Activated CD4-positive, alpha-beta memory T cell treated with anti-CD3 and anti-CD28 coated beads, Interleukin-2, amount 10 ng/mL, durations not matched to agents 7 days and 5 days (primary cell): ENCODE measurements around the gene TGFA. TPM values are rescaled to one million over a fixed set of nuclear protein-coding genes. Genes with fewer than 3 reads are reported as not detected.

Source experiments
- CTCF ChIA-PET: fragments of 350-600 bp; sonication (Branson Sonifier 250); formaldehyde crosslinking; loops from one replicate; lab custom pipeline; 2021; ENCODE audit warnings: antibody characterized with exemption, inconsistent platforms; lab: Charles Lee
- POLR2A ChIA-PET: fragments of 350-600 bp; sonication (Branson Sonifier 250); formaldehyde crosslinking; loops from one replicate; lab custom pipeline; 2021; ENCODE audit warnings: antibody characterized with exemption; lab: Charles Lee
- DNase-seq: peaks from one replicate; pipeline ENCODE4 v3.0.0-alpha.2; 2020
- H3K27ac Mint-ChIP-seq: one replicate; pipeline ENCODE4 v1.8.0; 2021; ENCODE audit warnings: mild to moderate bottlenecking, mixed read lengths
- H3K27me3 Mint-ChIP-seq: one replicate; pipeline ENCODE4 v1.8.0; 2021; ENCODE audit warnings: mixed read lengths
- H3K36me3 Mint-ChIP-seq: one replicate; pipeline ENCODE4 v1.8.0; 2021; ENCODE audit warnings: low read depth, mixed read lengths
- H3K4me1 Mint-ChIP-seq: one replicate; pipeline ENCODE4 v1.8.0; 2021; ENCODE audit warnings: mixed read lengths
- H3K4me3 Mint-ChIP-seq: one replicate; pipeline ENCODE4 v1.8.0; 2021; ENCODE audit warnings: mild to moderate bottlenecking, mixed read lengths
- H3K9me3 Mint-ChIP-seq: one replicate; pipeline ENCODE4 v1.8.0; 2021; ENCODE audit warnings: mixed read lengths
- total RNA-seq, 2 experiments: library from RNA; stranded (reverse); gene quantifications; one replicate each; pipeline ENCODE4 v1.2.3, GENCODE V29; 2021

TGFA gene
- total RNA-seq, 2 experiments from 2014 or later = not detected

- Mint-ChIP-seq H3K27me3 (no peaks in the 10 kb centered on the region), H3K36me3 (no peaks in the 10 kb centered on the region), H3K4me3 (no peak overlapping the region), H3K27ac (no peak overlapping the region), H3K9me3 (no peaks in the 10 kb centered on the region), H3K4me1 (peaks cover 8% of the 10 kb centered on the region)
- DNase-seq = no peak
- ChIA-PET CTCF (no interaction called here), POLR2A (no interaction called here)
Measured at GRCh38 chr2:70528929-70529328, 24.7 kb downstream of the TGFA start.

GRCh38 chr2:70528276-70528675, 25.4 kb downstream of the TGFA start:
- Mint-ChIP-seq H3K36me3 (no peaks in the 10 kb centered on the region), H3K9me3 (no peaks in the 10 kb centered on the region), H3K4me1 (peaks cover 15% of the 10 kb centered on the region), H3K27ac (no peak overlapping the region), H3K4me3 (no peak overlapping the region), H3K27me3 (no peaks in the 10 kb centered on the region)
- ChIA-PET POLR2A (no interaction called here), CTCF (interaction anchor here (0.7 kb wide), 1 partner anchor 186 kb away, joined by 3 read pairs; no protein-coding TSS in a partner anchor)
- DNase-seq = no peak

- H3K4me1 Mint-ChIP-seq = peaks cover 18% of the 10 kb centered on the region
- ChIA-PET CTCF (interaction anchor here (0.7 kb wide), 1 partner anchor 185 kb away, joined by 3 read pairs; no protein-coding TSS in a partner anchor), POLR2A (interaction anchor here (0.9 kb wide), 1 partner anchor 10 kb away, joined by 3 read pairs; no protein-coding TSS in a partner anchor)
- H3K4me3 Mint-ChIP-seq = no peak overlapping the region
- H3K9me3 Mint-ChIP-seq = no peaks in the 10 kb centered on the region
- H3K27ac Mint-ChIP-seq = no peak overlapping the region
- no peaks in the 10 kb centered on the region for H3K36me3 Mint-ChIP-seq
- no peak for DNase-seq
- no peaks in the 10 kb centered on the region for H3K27me3 Mint-ChIP-seq
Measured at GRCh38 chr2:70527447-70528080, 26.1 kb downstream of the TGFA start.

GRCh38 chr2:70526126-70526525, 27.5 kb downstream of the TGFA start:
- peaks cover 18% of the 10 kb centered on the region for H3K4me1 Mint-ChIP-seq
- no peaks in the 10 kb centered on the region for H3K9me3 Mint-ChIP-seq
- H3K36me3 Mint-ChIP-seq = no peaks in the 10 kb centered on the region
- H3K27ac Mint-ChIP-seq = no peak overlapping the region
- DNase-seq = no peak
- no peak overlapping the region for H3K4me3 Mint-ChIP-seq
- no peaks in the 10 kb centered on the region for H3K27me3 Mint-ChIP-seq
- ChIA-PET POLR2A (no interaction called here), CTCF (no interaction called here)

- Mint-ChIP-seq H3K27me3 (no peaks in the 10 kb centered on the region), H3K27ac (no peak overlapping the region), H3K36me3 (no peaks in the 10 kb centered on the region), H3K4me1 (peaks cover 18% of the 10 kb centered on the region), H3K9me3 (no peaks in the 10 kb centered on the region), H3K4me3 (no peak overlapping the region)
- ChIA-PET POLR2A (no interaction called here), CTCF (no interaction called here)
- DNase-seq = no peak
Measured at GRCh38 chr2:70525032-70525431, 28.6 kb downstream of the TGFA start.

GRCh38 chr2:70523996-70524965, 29.3 kb downstream of the TGFA start:
- Mint-ChIP-seq H3K36me3 (no peaks in the 10 kb centered on the region), H3K27me3 (no peaks in the 10 kb centered on the region), H3K9me3 (no peaks in the 10 kb centered on the region), H3K27ac (peak overlapping the region; percentile 2), H3K4me3 (no peak overlapping the region), H3K4me1 (peaks cover 18% of the 10 kb centered on the region)
- POLR2A ChIA-PET = no interaction called here
- CTCF ChIA-PET = no interaction called here
- DNase-seq = no peak

GRCh38 chr2:70523672-70523995, 30.0 kb downstream of the TGFA start:
- no peaks in the 10 kb centered on the region for H3K36me3 Mint-ChIP-seq
- H3K4me1 Mint-ChIP-seq = peaks cover 18% of the 10 kb centered on the region
- DNase-seq = no peak
- H3K27me3 Mint-ChIP-seq = no peaks in the 10 kb centered on the region
- no peak overlapping the region for H3K4me3 Mint-ChIP-seq
- H3K9me3 Mint-ChIP-seq = no peaks in the 10 kb centered on the region
- CTCF ChIA-PET = no interaction called here
- POLR2A ChIA-PET = no interaction called here
- H3K27ac Mint-ChIP-seq = peak overlapping the region; percentile 2

- peaks cover 18% of the 10 kb centered on the region for H3K4me1 Mint-ChIP-seq
- POLR2A ChIA-PET = no interaction called here
- no peak overlapping the region for H3K4me3 Mint-ChIP-seq
- H3K27ac Mint-ChIP-seq = no peak overlapping the region
- H3K36me3 Mint-ChIP-seq = no peaks in the 10 kb centered on the region
- no peaks in the 10 kb centered on the region for H3K27me3 Mint-ChIP-seq
- CTCF ChIA-PET = no interaction called here
- no peak for DNase-seq
- no peaks in the 10 kb centered on the region for H3K9me3 Mint-ChIP-seq
Measured at GRCh38 chr2:70522627-70523026, 31.0 kb downstream of the TGFA start.

GRCh38 chr2:70520825-70521224, 32.8 kb downstream of the TGFA start:
- no peak for DNase-seq
- ChIA-PET CTCF (no interaction called here), POLR2A (no interaction called here)
- Mint-ChIP-seq H3K4me3 (no peak overlapping the region), H3K36me3 (no peaks in the 10 kb centered on the region), H3K27ac (no peak overlapping the region), H3K9me3 (no peaks in the 10 kb centered on the region), H3K4me1 (peaks cover 28% of the 10 kb centered on the region), H3K27me3 (no peaks in the 10 kb centered on the region)

GRCh38 chr2:70519453-70519852, 34.2 kb downstream of the TGFA start:
- no peaks in the 10 kb centered on the region for H3K27me3 Mint-ChIP-seq
- H3K4me3 Mint-ChIP-seq = no peak overlapping the region
- H3K27ac Mint-ChIP-seq = no peak overlapping the region
- ChIA-PET CTCF (no interaction called here), POLR2A (no interaction called here)
- DNase-seq = no peak
- peaks cover 26% of the 10 kb centered on the region for H3K4me1 Mint-ChIP-seq
- H3K9me3 Mint-ChIP-seq = no peaks in the 10 kb centered on the region
- no peaks in the 10 kb centered on the region for H3K36me3 Mint-ChIP-seq

- no peak overlapping the region for H3K27ac Mint-ChIP-seq
- H3K4me3 Mint-ChIP-seq = no peak overlapping the region
- H3K36me3 Mint-ChIP-seq = no peaks in the 10 kb centered on the region
- no peak for DNase-seq
- peaks cover 17% of the 10 kb centered on the region for H3K4me1 Mint-ChIP-seq
- CTCF ChIA-PET = no interaction called here
- H3K27me3 Mint-ChIP-seq = no peaks in the 10 kb centered on the region
- POLR2A ChIA-PET = no interaction called here
- H3K9me3 Mint-ChIP-seq = no peaks in the 10 kb centered on the region
Measured at GRCh38 chr2:70518557-70518956, 35.1 kb downstream of the TGFA start.

- ChIA-PET POLR2A (no interaction called here), CTCF (no interaction called here)
- H3K27ac Mint-ChIP-seq = no peak overlapping the region
- H3K36me3 Mint-ChIP-seq = no peaks in the 10 kb centered on the region
- peaks cover 11% of the 10 kb centered on the region for H3K4me1 Mint-ChIP-seq
- no peaks in the 10 kb centered on the region for H3K9me3 Mint-ChIP-seq
- H3K4me3 Mint-ChIP-seq = no peak overlapping the region
- no peak for DNase-seq
- no peaks in the 10 kb centered on the region for H3K27me3 Mint-ChIP-seq
Measured at GRCh38 chr2:70517804-70518203, 35.8 kb downstream of the TGFA start.

- Mint-ChIP-seq H3K27ac (no peak overlapping the region), H3K36me3 (no peaks in the 10 kb centered on the region), H3K4me1 (peaks cover 11% of the 10 kb centered on the region), H3K9me3 (no peaks in the 10 kb centered on the region), H3K4me3 (no peak overlapping the region), H3K27me3 (no peaks in the 10 kb centered on the region)
- ChIA-PET CTCF (no interaction called here), POLR2A (no interaction called here)
- no peak for DNase-seq
Measured at GRCh38 chr2:70516596-70516995, 37.0 kb downstream of the TGFA start.
